Left kidney (tissue), 2 donors: ENCODE data around the gene KCNIP4. TPM values are rescaled to one million over a fixed set of nuclear protein-coding genes. Genes with fewer than 3 reads are reported as not detected.

Source experiments
- DNase-seq: peaks from one replicate; pipeline ENCODE4 v3.0.0-alpha.2; 2013
- polyA plus RNA-seq: library from polyadenylated mRNA; unstranded; fragments of 120-200 nt; gene quantifications from one replicate; pipeline ENCODE4 v1.2.1, GENCODE V29; 2013; ENCODE audit not compliant: insufficient read length

Gene KCNIP4
- polyA plus RNA-seq, 1 donor = 13.0 TPM

DNA sequence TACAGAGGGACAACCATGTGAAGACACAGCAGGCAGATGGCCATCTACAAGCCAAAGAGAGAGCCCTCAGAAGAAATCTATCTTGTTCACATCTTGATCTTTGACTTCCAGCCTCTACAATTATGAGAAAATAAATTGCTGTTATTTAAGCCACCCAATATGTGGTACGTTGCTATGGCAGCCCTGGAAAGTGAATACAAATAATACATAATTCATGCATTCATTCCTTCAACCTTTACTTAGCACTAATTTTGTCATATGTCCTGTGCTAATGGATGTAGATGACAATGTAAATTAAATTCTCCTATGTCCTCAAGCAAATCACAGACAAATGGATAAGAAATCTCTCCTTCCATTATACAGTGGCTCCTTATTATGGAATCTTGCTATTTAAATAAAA is 886.7 kb downstream of the KCNIP4 start:
- no peak for DNase-seq

DNA sequence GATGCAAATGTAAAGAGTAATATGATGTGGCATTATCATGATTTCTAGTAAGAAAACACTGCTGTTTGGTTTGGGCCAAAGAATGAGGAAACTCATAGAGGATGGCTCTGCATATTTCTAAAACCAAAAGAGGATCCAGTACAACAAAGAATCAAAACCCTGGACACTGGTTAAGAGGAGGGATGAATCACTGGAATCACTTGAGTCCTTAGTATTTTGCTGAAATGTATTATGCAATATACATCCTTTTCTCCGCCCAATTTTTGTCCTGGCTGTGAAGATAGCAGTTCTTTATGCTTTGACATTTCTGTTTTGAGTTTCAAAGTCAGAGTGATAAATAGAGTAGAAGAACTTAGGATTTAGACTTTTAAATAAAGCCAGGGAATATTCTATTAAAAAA is 902.4 kb downstream of the KCNIP4 start:
- DNase-seq = no peak

DNA sequence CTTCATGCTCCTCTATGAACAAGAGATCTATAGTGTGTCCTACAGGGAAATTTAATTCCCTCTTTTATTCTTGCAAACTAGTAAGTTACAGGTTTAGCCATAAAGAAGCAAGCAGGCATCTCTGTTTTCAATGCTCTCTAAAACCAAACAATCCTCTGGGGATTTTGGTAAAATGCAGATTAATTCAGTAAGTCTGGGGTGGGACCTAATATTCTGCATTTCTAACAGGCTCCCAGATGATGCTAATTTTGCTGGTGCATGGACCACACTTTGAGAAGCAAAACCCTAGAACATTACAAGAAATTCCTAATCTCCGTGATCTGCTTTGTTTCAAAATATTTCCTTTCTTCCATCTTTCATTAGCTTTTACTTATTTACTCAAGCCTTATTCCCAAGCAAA is 903.5 kb downstream of the KCNIP4 start:
- no peak for DNase-seq

DNA sequence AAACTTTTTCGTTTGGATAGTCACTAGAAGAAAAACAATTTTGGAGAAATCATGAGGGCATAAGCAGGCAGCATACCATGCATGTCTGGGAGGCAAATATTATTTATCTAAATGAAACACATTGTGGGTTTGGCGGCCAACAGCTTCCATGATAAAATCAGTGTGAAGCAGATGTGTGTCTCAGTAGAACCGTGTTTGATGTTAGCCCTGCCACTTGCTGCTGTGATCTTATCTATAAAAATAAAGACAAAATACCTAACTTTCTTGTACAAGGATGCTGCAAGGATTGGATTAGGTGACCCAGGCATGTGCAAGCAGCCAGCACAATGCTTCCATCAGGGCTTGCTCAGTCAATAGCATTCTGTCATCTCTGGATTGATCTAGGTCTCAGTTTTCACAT is 906.9 kb downstream of the KCNIP4 start:
- DNase-seq = no peak

DNA sequence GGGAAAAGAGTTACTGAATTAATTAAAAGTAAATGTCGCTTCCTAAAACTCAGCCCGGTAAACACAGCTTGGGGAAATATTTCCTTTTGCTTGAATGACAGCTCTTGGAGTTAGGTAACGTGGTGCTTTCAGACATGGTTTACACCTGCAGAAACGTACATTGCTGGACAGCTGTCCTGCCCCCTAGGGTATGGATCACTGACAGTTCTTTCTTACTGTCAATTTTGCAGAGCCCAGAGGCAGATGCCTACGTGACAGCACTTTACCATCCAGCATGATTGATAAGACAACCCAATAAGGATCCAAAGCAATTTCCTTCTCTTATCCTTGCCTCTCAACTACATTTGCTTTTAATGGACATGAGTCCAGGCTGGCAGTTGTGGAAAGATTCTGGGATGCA is 913.8 kb downstream of the KCNIP4 start:
- no peak for DNase-seq

DNA sequence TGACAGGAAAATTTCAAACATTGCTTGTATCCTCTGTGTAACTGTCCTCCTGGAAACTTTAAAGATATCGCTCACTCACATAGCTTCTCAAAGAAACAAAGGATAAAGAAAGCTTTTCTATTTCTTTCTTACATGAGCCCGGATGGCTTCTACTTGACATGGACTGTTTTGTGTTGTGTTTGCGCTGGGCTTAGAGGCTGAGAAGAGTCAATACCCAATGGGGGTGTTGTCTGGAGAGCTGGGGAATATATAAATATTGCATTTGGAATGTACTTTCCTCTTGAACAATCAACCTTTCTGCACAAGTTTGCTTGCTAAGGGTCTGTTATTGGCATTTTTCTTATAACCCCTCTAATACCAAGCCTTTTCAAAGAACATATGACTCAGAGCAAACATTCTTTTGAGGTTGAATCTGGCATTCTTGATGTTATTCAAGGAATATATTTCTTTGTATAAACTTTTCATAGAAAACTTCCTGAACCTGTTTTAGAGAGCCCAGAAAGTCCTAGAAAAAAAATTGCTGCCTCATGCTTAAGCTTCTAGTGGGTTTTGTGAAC is 916.4 kb downstream of the KCNIP4 start:
- DNase-seq = no peak

DNA sequence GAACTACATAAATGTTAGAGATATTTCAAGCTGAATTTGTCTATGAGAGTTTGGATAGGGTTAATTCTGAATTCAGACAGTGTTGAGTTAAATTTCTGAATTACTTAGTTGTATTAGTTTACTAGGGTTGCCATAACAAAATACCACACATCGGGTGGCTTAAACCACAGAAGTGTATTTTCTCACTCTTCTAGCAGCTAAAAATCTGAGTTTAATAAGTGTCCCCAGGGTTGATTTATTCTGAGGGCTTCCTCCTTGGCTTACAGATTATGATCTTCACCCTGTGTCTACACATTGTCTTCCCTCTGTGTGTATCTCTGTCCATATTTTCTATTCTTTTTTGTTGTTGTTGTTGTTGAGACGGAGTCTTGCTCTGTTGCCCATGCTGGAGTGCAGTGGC is 929.8 kb downstream of the KCNIP4 start:
- DNase-seq = no peak

DNA sequence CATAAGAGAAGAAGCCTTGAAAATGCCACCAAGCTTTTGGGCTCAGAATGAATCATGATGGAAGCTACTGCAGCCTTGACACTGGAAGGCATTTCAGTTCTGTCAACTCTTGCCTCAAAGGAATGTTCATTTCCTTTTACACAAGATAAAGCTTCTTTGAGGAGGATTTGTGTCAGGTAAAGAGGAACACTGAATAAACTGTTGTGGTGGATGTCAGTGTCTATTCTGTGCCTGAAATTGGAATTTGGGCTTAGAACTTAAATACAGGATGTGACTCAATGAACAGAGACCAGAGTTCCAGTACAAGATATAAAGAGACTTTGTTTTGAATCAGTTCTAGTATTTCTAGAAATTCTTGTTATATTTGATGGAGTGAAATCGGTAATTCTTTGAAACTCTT is 935.1 kb downstream of the KCNIP4 start:
- no peak for DNase-seq

DNA sequence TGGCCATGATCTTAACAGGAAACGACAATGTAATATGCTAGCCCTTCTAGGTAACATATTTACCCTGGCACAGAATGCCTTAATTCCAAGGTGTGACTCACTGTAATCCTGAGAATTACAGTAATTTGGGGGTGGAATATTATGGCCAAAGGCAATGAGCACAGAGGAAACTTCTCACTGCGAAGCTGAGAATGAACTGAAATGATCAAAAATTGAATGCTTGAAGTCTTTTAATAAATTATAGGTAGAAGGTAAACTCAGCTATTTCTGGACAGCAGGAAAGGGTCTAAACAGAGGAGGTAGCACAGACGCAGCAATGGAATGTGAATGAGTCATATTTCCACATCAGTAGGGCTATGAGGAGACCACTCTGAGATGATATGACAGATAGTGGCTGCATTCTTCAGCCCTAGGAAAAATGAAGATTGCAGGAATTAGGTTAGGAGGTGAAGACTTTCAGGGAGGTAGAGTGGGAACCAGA is 935.7 kb downstream of the KCNIP4 start:
- DNase-seq = no peak

DNA sequence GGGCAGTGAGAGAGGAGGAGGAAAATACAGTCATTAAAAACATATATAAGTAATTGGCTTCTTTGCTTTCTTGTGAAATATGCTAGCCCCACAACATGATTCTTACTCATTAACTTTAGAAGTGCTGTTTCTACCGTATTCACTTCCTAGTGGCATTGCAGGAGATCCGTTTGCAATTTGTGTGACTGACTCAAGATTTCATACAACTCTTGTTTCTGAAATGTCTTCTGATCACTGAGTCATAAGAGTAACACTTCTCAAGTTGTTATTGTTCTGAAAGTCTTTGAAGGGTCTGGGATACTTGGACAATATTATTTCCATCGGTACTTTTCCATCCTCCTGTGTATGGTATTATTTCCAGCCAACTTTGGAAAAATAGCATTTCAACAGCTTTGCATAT is 937.5 kb downstream of the KCNIP4 start:
- no peak for DNase-seq

DNA sequence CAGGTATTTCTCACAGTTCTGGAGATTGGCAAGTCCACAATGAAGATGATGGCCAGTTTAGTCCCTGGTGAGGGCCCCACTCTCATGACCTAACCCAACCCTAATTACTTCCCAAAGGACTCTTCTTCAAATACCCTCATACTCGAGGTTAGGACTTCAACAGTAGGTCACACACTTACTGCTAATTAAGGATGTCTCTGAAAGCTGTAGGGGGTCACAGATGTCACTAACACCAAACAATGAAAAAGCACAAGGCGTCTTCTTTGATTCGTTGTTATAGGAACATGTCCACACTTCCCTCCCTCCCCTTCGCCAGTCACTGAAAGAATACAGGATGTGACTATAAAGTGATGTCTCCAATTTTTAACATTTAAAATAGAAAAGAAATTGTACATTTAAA is 938.6 kb downstream of the KCNIP4 start:
- DNase-seq = no peak

DNA sequence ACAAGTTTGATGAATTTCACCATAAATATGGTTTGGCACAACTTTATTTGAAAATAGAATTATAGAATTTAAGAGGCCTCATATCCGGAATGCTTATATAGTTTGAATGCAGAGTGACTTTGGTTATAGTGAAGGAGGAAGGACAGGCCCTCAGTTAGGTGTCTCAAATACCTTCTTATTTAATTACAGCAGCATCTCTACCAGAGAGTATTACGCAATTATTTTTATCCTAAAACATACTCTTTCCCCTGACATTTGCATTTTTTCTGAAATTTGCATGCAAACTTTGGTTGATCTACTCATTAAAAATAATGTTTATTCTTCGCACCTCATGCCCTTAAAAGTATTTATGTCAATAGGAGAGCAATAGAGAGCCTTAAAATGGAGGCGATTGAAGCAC is 942.9 kb downstream of the KCNIP4 start:
- no peak for DNase-seq

DNA sequence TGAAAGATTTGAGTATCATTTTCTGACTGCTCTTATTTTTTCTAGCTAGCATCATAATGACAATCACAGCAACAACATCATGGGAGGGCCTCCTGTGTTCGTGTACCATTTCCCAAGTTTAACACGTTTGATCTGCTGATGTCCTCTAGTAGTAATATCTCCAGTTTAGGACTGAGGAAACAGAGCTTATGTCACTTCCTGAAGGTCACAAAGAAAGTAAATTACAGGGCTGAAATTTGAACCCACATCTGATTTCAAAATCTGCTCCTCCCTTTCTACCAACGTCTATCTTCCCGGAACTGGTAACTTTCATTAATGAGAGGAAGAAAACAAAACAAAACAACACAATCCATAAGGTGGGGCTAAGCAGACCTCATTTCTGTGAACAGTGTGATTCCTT is 945.6 kb downstream of the KCNIP4 start:
- DNase-seq = no peak

DNA sequence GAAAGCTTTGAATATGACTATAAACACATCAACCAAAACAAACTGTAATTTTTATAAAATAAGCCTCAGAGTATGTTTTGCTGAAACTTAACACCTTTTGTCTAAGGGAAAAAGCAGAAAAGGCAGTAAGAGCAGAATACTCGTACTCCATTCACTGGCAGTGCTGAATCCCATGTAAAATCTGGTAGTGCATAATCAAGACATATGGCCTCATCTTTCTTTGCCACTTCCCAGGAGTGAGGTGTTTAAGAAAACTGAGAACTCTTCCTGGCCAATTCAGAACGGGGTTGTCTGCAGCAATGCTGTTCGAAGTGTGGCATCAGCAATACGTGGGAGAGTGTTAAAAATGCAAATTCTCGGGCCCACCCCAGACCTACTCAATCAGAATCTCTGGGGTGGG is 946.3 kb downstream of the KCNIP4 start:
- DNase-seq = no peak

DNA sequence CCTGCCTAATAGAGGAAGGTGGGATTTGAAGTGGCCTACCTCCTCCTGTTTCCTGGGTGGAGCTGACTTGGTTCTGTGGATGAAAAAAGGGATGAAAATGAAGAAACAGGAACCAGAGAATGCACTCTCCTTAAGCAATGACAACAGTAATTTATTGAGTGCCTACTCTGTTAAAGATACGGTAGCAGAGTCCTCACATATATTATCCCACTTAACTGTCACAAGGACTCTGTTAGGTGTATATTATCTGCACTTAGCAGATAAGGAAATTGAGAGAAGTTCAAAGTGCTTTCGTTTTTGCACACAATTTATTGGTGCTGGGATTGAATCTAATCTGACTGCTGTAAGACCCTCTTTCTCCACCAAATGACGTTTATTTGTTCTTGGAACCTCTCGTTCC is 947.1 kb downstream of the KCNIP4 start:
- DNase-seq = no peak

DNA sequence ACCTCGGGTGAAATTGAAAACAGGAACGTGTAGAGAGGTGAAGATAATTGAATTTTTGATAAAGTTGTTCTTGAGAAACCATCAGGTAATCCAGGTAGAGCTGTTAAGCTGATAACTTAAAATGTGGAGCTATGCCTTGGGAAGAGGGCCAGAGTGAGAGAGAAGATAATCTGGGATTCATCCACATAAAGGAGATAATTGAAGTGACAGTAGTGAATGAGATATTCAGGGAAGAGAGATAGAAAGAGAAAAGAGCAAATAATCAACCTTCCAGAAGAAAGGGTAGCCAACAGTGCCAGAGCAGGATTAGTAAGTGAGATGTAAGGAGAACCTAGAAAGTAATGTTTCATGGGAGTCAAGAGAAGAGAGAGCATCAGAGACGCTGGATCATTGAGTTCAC is 950.7 kb downstream of the KCNIP4 start:
- no peak for DNase-seq

DNA sequence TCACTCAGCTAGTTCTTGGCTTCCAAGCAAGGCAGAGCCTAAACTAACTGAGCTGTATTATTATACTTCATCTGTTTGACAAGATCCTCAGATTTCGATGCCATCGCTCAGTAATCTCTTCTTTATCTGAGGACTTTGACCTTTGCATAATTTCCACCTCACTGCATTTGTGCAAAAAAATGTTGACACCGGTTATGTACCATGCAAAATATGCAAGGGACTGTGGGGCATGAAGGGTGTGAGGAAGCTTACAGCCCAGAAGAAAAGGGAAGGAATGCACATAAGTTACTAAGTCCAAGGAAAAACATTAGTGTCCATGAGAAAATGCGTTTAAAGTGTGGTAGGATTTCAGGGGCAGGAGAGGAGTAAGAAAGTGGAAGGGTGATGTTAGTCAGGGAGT is 953.0 kb downstream of the KCNIP4 start:
- DNase-seq = no peak

DNA sequence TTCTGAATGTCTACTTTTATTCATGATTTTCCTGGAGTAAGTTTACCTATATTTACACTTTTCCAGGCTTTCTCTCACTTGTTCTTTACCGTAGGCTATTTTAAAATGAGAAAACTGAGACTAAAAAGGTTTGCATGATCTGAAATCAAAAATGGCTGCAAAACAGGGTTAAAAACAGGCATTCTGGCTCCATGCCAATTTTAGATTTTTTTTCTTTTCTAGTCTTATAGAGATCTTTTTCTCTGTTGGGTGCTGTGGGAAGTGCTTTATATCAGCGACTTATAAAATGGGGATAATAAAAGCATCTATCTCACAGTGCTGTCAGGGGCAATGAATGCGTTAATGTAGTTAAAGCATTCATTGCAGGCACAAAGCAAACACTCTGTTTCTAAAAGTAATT is 953.6 kb downstream of the KCNIP4 start:
- DNase-seq = no peak

DNA sequence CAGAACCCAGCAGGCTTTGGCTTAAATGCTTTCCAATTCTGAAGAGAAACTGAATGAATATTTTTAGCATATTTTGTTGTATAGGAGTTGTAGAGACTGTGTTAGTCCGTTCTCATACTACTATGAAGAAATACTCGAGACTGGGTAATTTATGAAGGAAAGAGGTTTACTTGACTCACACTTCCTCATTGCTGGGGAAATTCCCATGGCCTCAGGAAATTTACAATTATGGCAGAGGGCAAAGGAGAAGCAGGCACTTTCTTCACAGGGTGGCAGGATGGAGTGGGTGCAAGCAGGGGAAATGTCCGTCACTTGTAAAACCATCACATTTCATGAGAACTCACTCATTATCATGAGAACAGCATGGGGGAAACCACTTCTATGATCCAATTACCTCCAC is 956.6 kb downstream of the KCNIP4 start:
- DNase-seq = no peak

DNA sequence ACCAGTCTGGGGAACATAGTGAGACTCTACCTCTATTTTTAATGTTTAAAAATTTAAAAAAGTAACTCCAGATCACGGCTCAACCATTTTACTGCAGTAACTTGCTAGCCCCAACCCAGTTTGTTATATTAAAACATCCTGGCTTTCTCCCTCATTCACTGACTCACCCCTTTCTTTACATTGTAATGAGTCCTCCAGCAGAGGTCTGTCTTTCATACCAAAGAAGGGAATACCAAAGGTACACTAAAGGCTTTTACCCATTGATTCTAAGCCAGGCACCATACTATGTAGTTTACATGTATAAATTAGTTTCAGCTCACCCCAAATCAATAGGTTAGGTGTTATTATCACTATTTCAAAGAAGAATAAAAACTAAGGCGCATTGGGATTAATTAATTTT is 961.4 kb downstream of the KCNIP4 start:
- DNase-seq = no peak

DNA sequence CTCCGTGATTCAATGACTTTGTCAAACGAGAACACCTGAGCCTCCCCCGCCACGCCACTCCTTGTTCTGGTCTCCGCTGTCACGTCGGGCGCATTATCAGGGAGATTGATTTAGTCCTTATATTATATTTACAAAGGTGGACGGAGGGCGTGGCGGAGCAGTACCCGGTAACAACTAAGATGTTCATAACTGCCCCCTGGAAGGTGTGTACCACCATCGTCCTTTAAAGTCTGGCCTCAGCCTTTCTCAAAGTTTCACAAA is 964.1 kb downstream of the KCNIP4 start:
- DNase-seq = no peak

DNA sequence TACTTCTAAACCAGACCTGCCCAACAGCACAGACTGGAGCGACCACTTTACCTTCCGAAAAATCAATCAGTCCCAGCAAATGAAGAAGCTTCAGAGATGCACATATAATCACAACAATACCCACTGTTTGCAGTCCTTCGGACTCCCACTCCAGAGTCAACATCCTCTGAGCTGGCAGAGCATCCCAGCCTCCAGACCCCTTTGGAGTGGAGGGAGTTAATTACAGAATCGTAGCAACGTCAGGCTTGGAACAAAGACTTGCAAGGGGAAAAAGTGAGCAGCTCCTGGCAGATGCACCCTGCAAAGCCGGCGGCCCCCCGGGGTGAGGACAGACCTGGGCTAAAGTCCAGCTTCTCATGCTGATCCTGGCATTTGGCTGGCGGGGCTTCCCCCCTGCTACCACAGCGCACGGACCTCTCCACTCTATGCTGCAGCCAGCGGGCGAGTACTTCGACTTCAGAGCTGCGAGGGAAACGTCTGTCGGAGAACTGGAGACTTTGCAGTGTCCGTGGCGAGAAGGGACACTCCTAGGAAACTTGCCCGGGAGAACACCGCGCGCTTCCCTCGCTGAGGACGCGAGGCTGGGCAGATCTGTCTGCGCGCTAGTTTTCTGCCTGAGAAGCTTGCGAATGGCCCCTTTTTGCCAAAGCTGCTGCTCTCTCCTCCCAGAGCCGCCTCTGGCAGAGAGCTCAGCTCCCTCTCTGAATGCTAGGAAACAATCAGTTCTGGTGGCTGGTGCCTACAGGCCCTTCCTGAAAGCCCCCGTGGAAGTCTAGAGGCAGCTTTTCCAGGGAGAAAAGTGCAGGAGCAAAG is 964.6 kb downstream of the KCNIP4 start:
- peak; percentile 20 for DNase-seq

DNA sequence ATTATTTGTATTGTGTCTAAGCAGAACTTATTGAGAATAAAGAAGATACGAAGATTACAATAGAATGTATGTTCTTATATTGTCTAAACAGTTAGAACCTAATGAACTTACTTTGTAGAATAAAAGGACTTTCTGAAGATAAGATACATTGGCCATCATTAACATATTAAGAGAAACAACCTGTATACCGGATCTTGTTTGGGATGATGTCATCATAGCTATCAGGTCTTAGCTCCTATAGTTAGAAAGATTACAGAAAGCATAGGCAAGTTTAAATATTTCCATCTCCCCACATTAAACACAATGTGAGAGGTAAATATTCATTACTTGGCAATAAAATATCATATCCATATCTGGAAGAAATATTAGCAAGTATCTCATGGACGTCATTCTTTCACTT is 966.0 kb downstream of the KCNIP4 start:
- DNase-seq = no peak

DNA sequence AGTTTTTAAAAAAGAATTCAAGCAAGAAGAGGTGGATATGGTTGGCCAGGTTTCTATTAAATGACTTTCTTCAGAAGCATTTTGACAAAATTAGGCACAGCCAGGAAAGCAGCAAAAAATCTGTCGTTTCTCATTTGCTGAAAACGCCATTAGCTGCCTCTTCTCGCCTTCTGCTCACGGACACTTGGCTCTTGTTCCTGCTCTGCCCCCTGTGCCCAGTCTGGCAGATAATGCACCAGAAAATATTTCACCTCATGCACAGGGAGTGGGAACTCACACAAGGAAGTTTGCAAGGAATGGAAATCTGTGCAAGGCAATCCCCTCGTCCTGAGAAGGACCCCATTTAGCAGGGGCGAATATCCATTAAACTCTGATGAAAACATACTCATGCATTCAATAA is 988.3 kb downstream of the KCNIP4 start:
- no peak for DNase-seq

DNA sequence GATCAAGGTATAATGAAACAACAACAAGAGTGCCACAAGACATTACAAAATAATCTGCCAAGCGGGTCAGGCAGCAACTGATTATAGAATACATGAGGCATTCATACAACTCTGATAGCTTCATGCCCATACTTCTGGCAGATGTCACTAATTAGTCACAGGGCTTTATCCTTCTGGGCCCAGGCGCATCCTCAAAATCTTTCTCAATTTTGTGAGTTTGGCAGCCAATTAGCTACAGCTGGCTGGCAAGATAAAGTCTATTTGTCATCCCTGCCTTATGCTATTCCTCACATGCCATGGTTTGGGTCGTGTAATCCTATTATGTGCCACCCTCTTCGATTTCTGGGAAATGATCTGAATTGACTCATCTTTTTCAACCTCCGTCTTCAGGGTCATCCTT is 994.0 kb downstream of the KCNIP4 start:
- no peak for DNase-seq
